GM19238 (cell line): Measurements from ENCODE around the gene NCKAP1.
"Not testable (repeated sequence)": the region's sequence is repeated elsewhere in the genome, so short reads cannot be mapped to it uniquely, and the experiment has no call there.

Source experiments
- DNase-seq: peaks from one replicate; pipeline ENCODE4 v3.0.0; 2011; ENCODE audit warnings: low spot score; ENCODE audit not compliant: insufficient read length

NCKAP1 gene

GRCh38 chr2:183037074-183037552, 1.1 kb downstream of the NCKAP1 start:
- DNase-seq: no peak

- DNase-seq: no peak
These were observed 2.1 kb downstream of the NCKAP1 start for GRCh38 chr2:183035954-183036669.

- DNase-seq: no peak
These were observed 2.8 kb downstream of the NCKAP1 start for GRCh38 chr2:183035298-183035953.

GRCh38 chr2:183034806-183035205, 3.5 kb downstream of the NCKAP1 start:
- DNase-seq: no peak

- DNase-seq: no peak
These were observed 4.3 kb downstream of the NCKAP1 start for GRCh38 chr2:183033951-183034350.

GRCh38 chr2:183031911-183032794, 6.1 kb downstream of the NCKAP1 start:
- DNase-seq: no peak

GRCh38 chr2:183029219-183029618, 9.0 kb downstream of the NCKAP1 start:
- no peak for DNase-seq

GRCh38 chr2:183028108-183028507, 10.1 kb downstream of the NCKAP1 start:
- DNase-seq: no peak

- no peak for DNase-seq
These were observed 10.8 kb downstream of the NCKAP1 start for GRCh38 chr2:183027443-183027842.

GRCh38 chr2:183026424-183026823, 11.8 kb downstream of the NCKAP1 start:
- DNase-seq: no peak

- DNase-seq: no peak
These were observed 12.3 kb downstream of the NCKAP1 start for GRCh38 chr2:183025993-183026392.

GRCh38 chr2:183024339-183025095, 13.7 kb downstream of the NCKAP1 start:
- DNase-seq: no peak

- DNase-seq: no peak
These were observed 15.5 kb downstream of the NCKAP1 start for GRCh38 chr2:183022711-183023110.

- DNase-seq: no peak
These were observed 16.6 kb downstream of the NCKAP1 start for GRCh38 chr2:183021613-183022012.

- DNase-seq: no peak
These were observed 18.4 kb downstream of the NCKAP1 start for GRCh38 chr2:183019718-183020442.

- not testable (repeated sequence) for DNase-seq
These were observed 20.4 kb downstream of the NCKAP1 start for GRCh38 chr2:183017845-183018244.

GRCh38 chr2:183014005-183014404, 24.3 kb downstream of the NCKAP1 start:
- no peak for DNase-seq

GRCh38 chr2:183011743-183012142, 26.5 kb downstream of the NCKAP1 start:
- DNase-seq: no peak

- no peak for DNase-seq
These were observed 28.1 kb downstream of the NCKAP1 start for GRCh38 chr2:183010112-183010511.

GRCh38 chr2:183009249-183009899, 28.9 kb downstream of the NCKAP1 start:
- DNase-seq: no peak
